Neural cell (in vitro differentiated cells): ENCODE measurements around the gene LYG1. TPM values are rescaled to one million over a fixed set of nuclear protein-coding genes. Genes with fewer than 3 reads are reported as not detected.

Source experiments
- polyA plus RNA-seq: library from polyadenylated mRNA; depleted of rRNA; stranded (reverse); fragments of >200 nt; gene quantifications from 2 replicates; pipeline ENCODE4 v1.2.3, GENCODE V29; 2014

Gene LYG1
- polyA plus RNA-seq, 1 donor from 2014 or later = 2.8 TPM

Other genes with a start within 250 kb of the LYG1 start
- 8.8 and 12.8 TPM in 2 replicates for gene C2orf15, start 159.5 kb downstream of the LYG1 start, polyA plus RNA-seq
- gene TSGA10, start 146.3 kb downstream of the LYG1 start, polyA plus RNA-seq = 8.0 and 12.5 TPM in 2 replicates
- gene LIPT1, start 146.2 kb downstream of the LYG1 start, polyA plus RNA-seq = 2.8 and 6.1 TPM in 2 replicates
- 83.1 and 87.7 TPM in 2 replicates for gene MITD1, start 120.1 kb downstream of the LYG1 start, polyA plus RNA-seq
- gene MRPL30, start 120.0 kb downstream of the LYG1 start, polyA plus RNA-seq = 43.1 and 49.0 TPM in 2 replicates
- gene LYG2, start 45.5 kb downstream of the LYG1 start, polyA plus RNA-seq = not detected in 2 replicates
- 88.1 and 90.5 TPM in 2 replicates for gene TXNDC9, start 35.1 kb upstream of the LYG1 start, polyA plus RNA-seq
- gene EIF5B, start 36.2 kb upstream of the LYG1 start, polyA plus RNA-seq = 8.0 and 12.6 TPM in 2 replicates
- gene REV1, start 188.8 kb upstream of the LYG1 start, polyA plus RNA-seq = 73.4 and 84.1 TPM in 2 replicates